ENCODE results near the gene NSD1.

Gene NSD1

GRCh38 chr5:177186645-177187044 is 53.1 kb downstream of the NSD1 start:
- no peak overlapping the region for H3K27ac ChIP-seq
- TF ChIP-seq CTCF (conservative IDR thresholded peaks at IDR 0.05): no peak

- TF ChIP-seq CTCF (conservative IDR thresholded peaks at IDR 0.05): no peak
- no peak overlapping the region for H3K27ac ChIP-seq
These were observed 55.2 kb downstream of the NSD1 start for GRCh38 chr5:177188775-177189174.

DNA sequence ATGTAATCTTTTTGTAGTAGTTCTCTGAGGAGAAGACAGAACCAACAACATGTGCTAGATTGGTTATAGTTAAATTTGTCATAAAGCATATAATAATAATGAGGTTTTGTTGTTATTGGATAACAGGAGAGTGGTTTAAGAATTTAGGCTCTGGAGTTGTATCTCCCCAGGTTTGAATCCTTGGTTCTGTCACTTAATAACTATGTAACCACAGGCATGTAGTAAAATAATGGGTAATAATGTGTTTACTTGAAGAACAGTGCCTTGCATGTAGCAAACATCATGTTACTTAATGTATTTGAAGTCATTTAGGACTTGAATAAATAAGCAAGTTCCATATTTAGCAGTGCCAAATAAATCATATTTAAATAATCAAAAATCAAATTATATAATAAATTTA is 55.8 kb downstream of the NSD1 start:
- H3K27ac ChIP-seq: peak overlapping the region; percentile 21; the same call in 1 of the 2 replicates
- TF ChIP-seq CTCF (conservative IDR thresholded peaks at IDR 0.05): no peak

- no peak for TF ChIP-seq CTCF (conservative IDR thresholded peaks at IDR 0.05)
These were observed 56.4 kb downstream of the NSD1 start for GRCh38 chr5:177189965-177190364.

GRCh38 chr5:177194268-177194667 is 60.7 kb downstream of the NSD1 start:
- H3K27ac ChIP-seq: no peak overlapping the region
- TF ChIP-seq CTCF (conservative IDR thresholded peaks at IDR 0.05): no peak

More at GRCh38 chr5:177189965-177190364, 56.4 kb downstream of the NSD1 start:
- H3K27ac ChIP-seq: peak overlapping the region; percentile 21

- no peak overlapping the region for H3K27ac ChIP-seq
- TF ChIP-seq CTCF (conservative IDR thresholded peaks at IDR 0.05): no peak
These were observed 61.9 kb downstream of the NSD1 start for GRCh38 chr5:177195307-177195952.

DNA sequence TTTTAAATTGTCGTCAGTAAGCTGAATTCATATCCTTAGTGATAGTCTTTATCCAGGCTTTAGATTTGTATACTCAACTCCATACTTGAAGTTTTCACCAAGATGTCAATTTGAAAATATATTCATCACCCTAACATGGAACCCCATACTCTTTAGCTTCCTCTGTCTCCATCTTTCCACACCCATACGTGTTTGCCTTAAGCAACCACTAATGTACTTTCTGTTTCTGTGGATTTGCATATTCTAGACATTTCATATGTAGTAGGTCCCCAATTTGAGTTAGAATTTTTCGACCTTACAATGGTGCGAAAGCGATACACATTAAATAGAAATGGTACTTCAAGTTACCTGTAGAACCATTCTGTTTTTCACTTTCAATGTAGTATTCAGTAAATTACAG is 65.2 kb downstream of the NSD1 start:
- no peak overlapping the region for H3K27ac ChIP-seq
- no peak for TF ChIP-seq CTCF (conservative IDR thresholded peaks at IDR 0.05)
